GM23338 (cell line): ENCODE data around the gene ABCB11. TPM values are rescaled to one million over a fixed set of nuclear protein-coding genes. Genes with fewer than 3 reads are reported as not detected.

Experiments
- ATAC-seq: fragments of 200-7000 bp; cut with Tn5 transposase; 3 replicates; pipeline ENCODE4 v1.9.1; 2020
- DNase-seq: peaks from one replicate; pipeline ENCODE4 v3.0.0-alpha.2; 2015; ENCODE audit warnings: low spot score
- H2AFZ ChIP-seq: fragments of 200-600 bp; sonication (generic); 2 replicates; pipeline ENCODE4 v1.8.0; 2016; ENCODE audit warnings: antibody characterized with exemption, mild to moderate bottlenecking, moderate library complexity
- H3F3A ChIP-seq: fragments of 200-600 bp; sonication (generic); replicated peaks from 2 replicates; pipeline ENCODE4 v1.8.0; 2017; ENCODE audit warnings: antibody characterized with exemption, mixed run types, low read depth
- H3K27ac ChIP-seq: fragments of 200-600 bp; sonication (generic); 2 replicates; pipeline ENCODE4 v1.6.1; 2016; ENCODE audit warnings: low read depth
- H3K27me3 ChIP-seq: fragments of 200-600 bp; sonication (generic); 2 replicates; pipeline ENCODE4 v1.8.0; 2016; ENCODE audit warnings: mild to moderate bottlenecking, mixed run types, moderate library complexity; ENCODE audit not compliant: insufficient read depth
- H3K36me3 ChIP-seq: fragments of 200-600 bp; sonication (generic); 2 replicates; pipeline ENCODE4 v1.8.0; 2016; ENCODE audit warnings: mild to moderate bottlenecking; ENCODE audit not compliant: insufficient read depth
- H3K4me1 ChIP-seq: fragments of 200-600 bp; sonication (generic); 2 replicates; pipeline ENCODE4 v1.8.0; 2016; ENCODE audit warnings: mild to moderate bottlenecking, moderate library complexity; ENCODE audit not compliant: insufficient read depth
- H3K4me2 ChIP-seq: fragments of 200-600 bp; sonication (generic); 2 replicates; pipeline ENCODE4 v1.7.1; 2017; ENCODE audit warnings: mixed run types
- H3K4me3 ChIP-seq: fragments of 200-600 bp; sonication (generic); 2 replicates; pipeline ENCODE4 v1.6.1; 2016; ENCODE audit warnings: mixed run types
- H3K79me2 ChIP-seq: fragments of 200-600 bp; sonication (generic); replicated peaks from 2 replicates; pipeline ENCODE4 v1.8.0; 2017; ENCODE audit warnings: mild to moderate bottlenecking; ENCODE audit not compliant: insufficient read depth
- H3K9me2 ChIP-seq: fragments of 200-600 bp; sonication (generic); 2 replicates; pipeline ENCODE4 v1.8.0; 2017; ENCODE audit not compliant: insufficient read depth
- H4K20me1 ChIP-seq: fragments of 200-600 bp; sonication (generic); replicated peaks from 2 replicates; pipeline ENCODE4 v1.8.0; 2017; ENCODE audit warnings: mild to moderate bottlenecking; ENCODE audit not compliant: insufficient read depth
- H3K27ac Mint-ChIP-seq: 2 replicates; pipeline ENCODE4 v1.8.0; 2020; ENCODE audit warnings: inconsistent platforms, mild to moderate bottlenecking, moderate library complexity, mixed read lengths
- H3K27me3 Mint-ChIP-seq: 3 replicates; pipeline ENCODE4 v1.8.0; 2022; ENCODE audit warnings: low read depth, mild to moderate bottlenecking, moderate library complexity, mixed read lengths, inconsistent platforms; ENCODE audit not compliant: insufficient read depth, poor library complexity
- H3K36me3 Mint-ChIP-seq: 3 replicates; pipeline ENCODE4 v1.8.0; 2021; ENCODE audit warnings: low read depth, mild to moderate bottlenecking, inconsistent platforms, moderate library complexity, mixed read lengths
- H3K4me1 Mint-ChIP-seq: 3 replicates; pipeline ENCODE4 v1.8.0; 2020; ENCODE audit warnings: mild to moderate bottlenecking, inconsistent platforms, mixed read lengths
- H3K4me3 Mint-ChIP-seq: 3 replicates; pipeline ENCODE4 v1.8.0; 2021; ENCODE audit warnings: moderate library complexity, mild to moderate bottlenecking, inconsistent platforms, mixed read lengths
- H3K9me3 Mint-ChIP-seq: 3 replicates; pipeline ENCODE4 v1.8.0; 2020; ENCODE audit warnings: moderate library complexity, mild to moderate bottlenecking, inconsistent platforms, mixed read lengths
- CREB1 ChIP-seq: fragments of 250-450 bp; sonication (Bioruptor Pico); IDR thresholded peaks from 2 replicates; pipeline ENCODE4 v1.5.0; 2020; ENCODE audit warnings: low read depth, mild to moderate bottlenecking, moderate library complexity
- ETS1 ChIP-seq: IDR thresholded peaks from 2 replicates; pipeline ENCODE4 v1.6.1; 2016; ENCODE audit warnings: antibody characterized with exemption
- EZH2 ChIP-seq: fragments of 200-600 bp; sonication (generic); IDR thresholded peaks from one replicate; pipeline ENCODE4 v1.8.0; 2017; ENCODE audit warnings: antibody characterized with exemption, mild to moderate bottlenecking, low read depth; ENCODE audit not compliant: unreplicated experiment
- EZH2phosphoT487 ChIP-seq: fragments of 200-600 bp; sonication (generic); IDR thresholded peaks from one replicate; pipeline ENCODE4 v1.8.1; 2018; ENCODE audit warnings: antibody characterized with exemption; ENCODE audit not compliant: unreplicated experiment
- JUNB ChIP-seq: IDR thresholded peaks from one replicate; pipeline ENCODE4 v1.6.1; 2016; ENCODE audit warnings: antibody characterized with exemption; ENCODE audit not compliant: unreplicated experiment
- NANOG ChIP-seq: IDR thresholded peaks from 2 replicates; pipeline ENCODE4 v1.6.1; 2016; ENCODE audit warnings: antibody characterized with exemption, borderline replicate concordance
- POLR2AphosphoS5 ChIP-seq: IDR thresholded peaks from 2 replicates; pipeline ENCODE4 v1.6.1; 2016; ENCODE audit warnings: antibody characterized with exemption, low read depth
- STAT1 ChIP-seq: IDR thresholded peaks from one replicate; pipeline ENCODE4 v1.6.1; 2016; ENCODE audit warnings: antibody characterized with exemption; ENCODE audit not compliant: unreplicated experiment
- ZNF114 ChIP-seq: fragments of 250-450 bp; sonication (Bioruptor Pico); IDR thresholded peaks from 2 replicates; pipeline ENCODE4 v1.5.0; 2020; ENCODE audit warnings: mild to moderate bottlenecking, moderate library complexity
- ZNF331 ChIP-seq: fragments of 250-450 bp; sonication (Bioruptor Pico); IDR thresholded peaks from 2 replicates; pipeline ENCODE4 v1.5.0; 2020; ENCODE audit warnings: low read depth, mild to moderate bottlenecking, moderate library complexity
- ZNF462 ChIP-seq: fragments of 250-450 bp; sonication (Bioruptor Pico); IDR thresholded peaks from 2 replicates; pipeline ENCODE4 v1.5.0; 2020; ENCODE audit warnings: mild to moderate bottlenecking, moderate library complexity
- polyA plus RNA-seq: library from polyadenylated mRNA; unstranded; fragments of >200 nt; fragmentation: Nextera tagmentation; extraction: Ambion mirVana; gene quantifications from 2 replicates; pipeline ENCODE4 v1.2.1, GENCODE V29; 2016
- total RNA-seq: library from RNA; depleted of rRNA; stranded (reverse); fragments of >200 nt; shearing (Covaris generic); gene quantifications from 2 replicates; pipeline ENCODE4 v1.2.3, GENCODE V29; 2014
- TF ChIP-seq, protein P1 (sequence below): IDR thresholded peaks from one replicate; pipeline ENCODE4 v1.6.1; 2018; ENCODE audit warnings: antibody characterized with exemption; ENCODE audit not compliant: unreplicated experiment
- TF ChIP-seq, protein P2 (sequence below), 2 experiments: fragments of 200-600 bp in 1 of 2; sonication (generic) in 1 of 2; conservative IDR thresholded peaks; 2 replicates each; pipeline versions ENCODE4 v1.5.1 to v1.6.1; 2016 to 2017; ENCODE audit warnings: antibody characterized with exemption in 2 of 2, low read depth in 2 of 2, mild to moderate bottlenecking in 2 of 2, moderate library complexity in 1 of 2

Gene ABCB11
- total and polyA plus RNA-seq, 2 experiments from 2014 or later, result not detected

DNA sequence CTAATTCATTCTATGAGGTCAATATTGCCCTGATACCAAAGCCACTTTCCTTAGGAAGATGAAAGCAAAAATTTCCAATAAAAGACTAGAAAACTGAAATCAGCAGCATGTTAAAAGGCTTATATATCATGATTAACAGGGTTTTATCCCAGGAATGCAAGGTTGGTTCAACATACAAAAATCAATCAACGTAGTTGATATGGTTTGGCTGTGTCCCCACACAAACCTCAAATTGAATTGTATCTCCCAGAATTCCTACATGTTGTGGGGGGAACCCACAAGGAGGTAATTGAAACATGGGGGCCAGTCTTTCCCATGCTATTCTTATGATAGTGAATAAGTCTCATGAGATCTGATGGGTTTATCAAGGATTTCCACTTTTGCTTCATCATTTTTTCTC, 11.7 kb upstream of the ABCB11 start:
- Mint-ChIP-seq H3K4me3 (no peak overlapping the region), H3K4me1 (peaks cover 4% of the 10 kb centered on the region; the same call in 2 of the 3 replicates), H3K36me3 (peaks cover 17% of the 10 kb centered on the region; the same call in 2 of the 3 replicates), H3K9me3 (peaks cover 22% of the 10 kb centered on the region), H3K27me3 (no peaks in the 10 kb centered on the region), H3K27ac (no peak overlapping the region)
- Histone ChIP-seq H3K9me2 (no peaks in the 10 kb centered on the region; the same call in 1 of the 2 replicates), H3K4me3 (no peak overlapping the region), H3K27me3 (no peaks in the 10 kb centered on the region), H4K20me1 (no peaks in the 10 kb centered on the region), H2AFZ (no peak overlapping the region), H3K27ac (no peak overlapping the region), H3K4me2 (no peak overlapping the region), H3K4me1 (no peaks in the 10 kb centered on the region; the same call in 1 of the 2 replicates), H3F3A (no peaks in the 10 kb centered on the region), H3K79me2 (no peaks in the 10 kb centered on the region), H3K36me3 (no peaks in the 10 kb centered on the region)
- DNase-seq, result no peak
- ATAC-seq, result no peak
- no peak for TF ChIP-seq CREB1 (CRISPR knock-in tag)
- TF ChIP-seq, protein P1, sequence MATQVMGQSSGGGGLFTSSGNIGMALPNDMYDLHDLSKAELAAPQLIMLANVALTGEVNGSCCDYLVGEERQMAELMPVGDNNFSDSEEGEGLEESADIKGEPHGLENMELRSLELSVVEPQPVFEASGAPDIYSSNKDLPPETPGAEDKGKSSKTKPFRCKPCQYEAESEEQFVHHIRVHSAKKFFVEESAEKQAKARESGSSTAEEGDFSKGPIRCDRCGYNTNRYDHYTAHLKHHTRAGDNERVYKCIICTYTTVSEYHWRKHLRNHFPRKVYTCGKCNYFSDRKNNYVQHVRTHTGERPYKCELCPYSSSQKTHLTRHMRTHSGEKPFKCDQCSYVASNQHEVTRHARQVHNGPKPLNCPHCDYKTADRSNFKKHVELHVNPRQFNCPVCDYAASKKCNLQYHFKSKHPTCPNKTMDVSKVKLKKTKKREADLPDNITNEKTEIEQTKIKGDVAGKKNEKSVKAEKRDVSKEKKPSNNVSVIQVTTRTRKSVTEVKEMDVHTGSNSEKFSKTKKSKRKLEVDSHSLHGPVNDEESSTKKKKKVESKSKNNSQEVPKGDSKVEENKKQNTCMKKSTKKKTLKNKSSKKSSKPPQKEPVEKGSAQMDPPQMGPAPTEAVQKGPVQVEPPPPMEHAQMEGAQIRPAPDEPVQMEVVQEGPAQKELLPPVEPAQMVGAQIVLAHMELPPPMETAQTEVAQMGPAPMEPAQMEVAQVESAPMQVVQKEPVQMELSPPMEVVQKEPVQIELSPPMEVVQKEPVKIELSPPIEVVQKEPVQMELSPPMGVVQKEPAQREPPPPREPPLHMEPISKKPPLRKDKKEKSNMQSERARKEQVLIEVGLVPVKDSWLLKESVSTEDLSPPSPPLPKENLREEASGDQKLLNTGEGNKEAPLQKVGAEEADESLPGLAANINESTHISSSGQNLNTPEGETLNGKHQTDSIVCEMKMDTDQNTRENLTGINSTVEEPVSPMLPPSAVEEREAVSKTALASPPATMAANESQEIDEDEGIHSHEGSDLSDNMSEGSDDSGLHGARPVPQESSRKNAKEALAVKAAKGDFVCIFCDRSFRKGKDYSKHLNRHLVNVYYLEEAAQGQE, result no peak
- no peak for TF ChIP-seq ETS1
- no peak for TF ChIP-seq JUNB
- TF ChIP-seq ZNF462 (CRISPR knock-in tag), result no peak
- no peak for TF ChIP-seq STAT1
- TF ChIP-seq, protein P2, sequence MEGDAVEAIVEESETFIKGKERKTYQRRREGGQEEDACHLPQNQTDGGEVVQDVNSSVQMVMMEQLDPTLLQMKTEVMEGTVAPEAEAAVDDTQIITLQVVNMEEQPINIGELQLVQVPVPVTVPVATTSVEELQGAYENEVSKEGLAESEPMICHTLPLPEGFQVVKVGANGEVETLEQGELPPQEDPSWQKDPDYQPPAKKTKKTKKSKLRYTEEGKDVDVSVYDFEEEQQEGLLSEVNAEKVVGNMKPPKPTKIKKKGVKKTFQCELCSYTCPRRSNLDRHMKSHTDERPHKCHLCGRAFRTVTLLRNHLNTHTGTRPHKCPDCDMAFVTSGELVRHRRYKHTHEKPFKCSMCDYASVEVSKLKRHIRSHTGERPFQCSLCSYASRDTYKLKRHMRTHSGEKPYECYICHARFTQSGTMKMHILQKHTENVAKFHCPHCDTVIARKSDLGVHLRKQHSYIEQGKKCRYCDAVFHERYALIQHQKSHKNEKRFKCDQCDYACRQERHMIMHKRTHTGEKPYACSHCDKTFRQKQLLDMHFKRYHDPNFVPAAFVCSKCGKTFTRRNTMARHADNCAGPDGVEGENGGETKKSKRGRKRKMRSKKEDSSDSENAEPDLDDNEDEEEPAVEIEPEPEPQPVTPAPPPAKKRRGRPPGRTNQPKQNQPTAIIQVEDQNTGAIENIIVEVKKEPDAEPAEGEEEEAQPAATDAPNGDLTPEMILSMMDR (conservative IDR thresholded peaks at IDR 0.05; ENCODE audit: low read depth in 2 of 2), result no peak
- TF ChIP-seq NANOG, result no peak
- TF ChIP-seq EZH2phosphoT487, result no peak
- no peak for TF ChIP-seq ZNF331 (CRISPR knock-in tag)
- no peak for TF ChIP-seq ZNF114 (CRISPR knock-in tag)
- TF ChIP-seq EZH2, result no peak
- TF ChIP-seq POLR2AphosphoS5, result no peak
